HG03039 (cell line): ENCODE measurements around the gene AREG.
"Not testable (repeated sequence)": the region's sequence is repeated elsewhere in the genome, so short reads cannot be mapped to it uniquely, and the experiment has no call there.

ENCODE experiments used
- ATAC-seq: cut with Tn5 transposase; IDR thresholded peaks from one replicate; pipeline ENCODE4 v1.9.1; 2021; ENCODE audit warnings: mild to moderate bottlenecking, moderate library complexity; ENCODE audit not compliant: unreplicated experiment

The AREG gene

GRCh38 chr4:74444891-74445642 lies at the start of gene AREG:
AREG (plus strand) TSS chr4:74445136; CDS start chr4:74445346, 210 bp downstream.
- peak; percentile 88 for ATAC-seq

GRCh38 chr4:74395633-74396032 lies 49.3 kb upstream of the AREG start:
- ATAC-seq, result no peak

- no peak for ATAC-seq
Measured at GRCh38 chr4:74397748-74398426, 47.0 kb upstream of the AREG start.

- not testable (repeated sequence) for ATAC-seq
Measured at GRCh38 chr4:74398894-74399589, 45.9 kb upstream of the AREG start.

GRCh38 chr4:74400395-74400794 lies 44.5 kb upstream of the AREG start:
- ATAC-seq, result no peak

- peak; percentile 88 for ATAC-seq
Measured at GRCh38 chr4:74402692-74403456, 42.1 kb upstream of the AREG start.

- ATAC-seq, result no peak
Measured at GRCh38 chr4:74407891-74408290, 37.0 kb upstream of the AREG start.

GRCh38 chr4:74408639-74409038 lies 36.3 kb upstream of the AREG start:
- no peak for ATAC-seq

- ATAC-seq, result no peak
Measured at GRCh38 chr4:74410272-74410671, 34.7 kb upstream of the AREG start.

- no peak for ATAC-seq
Measured at GRCh38 chr4:74412225-74412624, 32.7 kb upstream of the AREG start.

- no peak for ATAC-seq
Measured at GRCh38 chr4:74413265-74413664, 31.7 kb upstream of the AREG start.

GRCh38 chr4:74414149-74414809 lies 30.7 kb upstream of the AREG start:
- no peak for ATAC-seq

GRCh38 chr4:74415602-74416300 lies 29.2 kb upstream of the AREG start:
- no peak for ATAC-seq

- no peak for ATAC-seq
Measured at GRCh38 chr4:74418063-74418670, 26.8 kb upstream of the AREG start.

- no peak for ATAC-seq
Measured at GRCh38 chr4:74420863-74421262, 24.1 kb upstream of the AREG start.

- ATAC-seq, result no peak
Measured at GRCh38 chr4:74423104-74423503, 21.8 kb upstream of the AREG start.

- no peak for ATAC-seq
Measured at GRCh38 chr4:74424111-74424510, 20.8 kb upstream of the AREG start.

GRCh38 chr4:74426101-74426500 lies 18.8 kb upstream of the AREG start:
- no peak for ATAC-seq

GRCh38 chr4:74428276-74428675 lies 16.7 kb upstream of the AREG start:
- no peak for ATAC-seq
